ENCODE data around the gene ABLIM2.

ABLIM2 gene

GRCh38 chr4:8101213-8102075, 57.2 kb downstream of the ABLIM2 start:
- DNase-seq: no peak

DNA sequence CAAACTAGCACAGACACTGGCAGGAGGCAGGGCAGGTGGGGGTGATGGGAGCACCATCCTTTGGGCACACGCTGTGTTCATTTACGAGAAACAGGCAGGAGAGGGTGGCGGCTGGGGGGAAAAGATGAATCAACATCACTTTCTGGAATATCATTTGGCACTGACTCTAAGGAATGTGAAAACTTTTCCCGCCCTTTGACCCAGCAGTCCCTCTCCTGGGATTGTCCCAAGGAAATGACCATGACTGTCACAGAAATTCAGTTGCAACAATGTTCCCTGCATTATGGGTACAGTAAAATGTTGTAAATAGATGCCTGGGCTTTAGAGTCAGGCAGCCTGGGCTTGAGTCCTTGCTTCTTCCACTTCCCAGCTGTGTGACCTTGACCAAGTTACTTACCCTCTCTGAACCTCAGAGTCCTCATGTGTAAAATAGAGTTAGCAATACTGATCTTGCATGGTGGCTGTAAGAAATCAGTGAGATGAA, 58.6 kb downstream of the ABLIM2 start:
- no peak for DNase-seq

DNA sequence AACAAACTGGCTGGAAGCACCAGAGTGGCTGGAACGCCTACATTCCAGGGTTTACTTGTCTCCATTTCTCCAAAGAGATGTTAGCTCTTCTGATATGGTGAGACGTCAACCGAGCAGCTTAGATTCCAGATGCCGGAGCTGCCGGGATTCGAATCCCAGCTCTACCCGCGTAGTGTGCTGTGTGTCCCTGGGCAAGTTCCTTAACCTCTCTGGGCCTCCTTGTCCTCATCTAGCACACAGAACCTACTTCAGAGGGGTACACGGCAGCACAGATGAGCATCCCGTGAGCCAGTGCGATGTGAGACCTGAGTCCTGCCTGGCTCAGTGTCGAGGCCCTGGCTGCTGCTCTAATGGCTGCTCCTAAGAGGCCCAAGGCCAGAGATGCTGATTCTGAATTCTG, 60.1 kb downstream of the ABLIM2 start:
- DNase-seq: no peak

GRCh38 chr4:8097721-8098345, 60.8 kb downstream of the ABLIM2 start:
- no peak for DNase-seq

- DNase-seq: no peak
Observed at GRCh38 chr4:8097141-8097541, 61.5 kb downstream of the ABLIM2 start.

DNA sequence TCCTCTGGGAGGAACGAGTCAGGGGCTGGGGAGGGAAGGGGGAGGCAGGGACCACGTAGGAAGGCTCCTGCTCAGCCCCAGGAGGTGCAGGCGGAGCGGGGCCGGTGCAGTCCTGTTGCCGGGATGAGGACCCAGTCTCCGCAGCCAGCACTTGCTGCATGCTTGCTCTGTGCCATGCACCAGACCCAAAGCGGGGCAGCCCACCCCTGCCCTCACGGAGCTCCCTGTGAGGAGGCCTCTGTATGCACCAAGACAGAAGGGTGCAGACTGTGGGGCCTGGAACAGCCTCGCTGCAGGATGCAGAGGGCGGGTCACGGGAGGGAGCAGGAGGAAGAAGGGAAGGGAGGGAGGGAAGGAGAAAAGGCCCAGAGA, 61.9 kb downstream of the ABLIM2 start:
- no peak for DNase-seq

DNA sequence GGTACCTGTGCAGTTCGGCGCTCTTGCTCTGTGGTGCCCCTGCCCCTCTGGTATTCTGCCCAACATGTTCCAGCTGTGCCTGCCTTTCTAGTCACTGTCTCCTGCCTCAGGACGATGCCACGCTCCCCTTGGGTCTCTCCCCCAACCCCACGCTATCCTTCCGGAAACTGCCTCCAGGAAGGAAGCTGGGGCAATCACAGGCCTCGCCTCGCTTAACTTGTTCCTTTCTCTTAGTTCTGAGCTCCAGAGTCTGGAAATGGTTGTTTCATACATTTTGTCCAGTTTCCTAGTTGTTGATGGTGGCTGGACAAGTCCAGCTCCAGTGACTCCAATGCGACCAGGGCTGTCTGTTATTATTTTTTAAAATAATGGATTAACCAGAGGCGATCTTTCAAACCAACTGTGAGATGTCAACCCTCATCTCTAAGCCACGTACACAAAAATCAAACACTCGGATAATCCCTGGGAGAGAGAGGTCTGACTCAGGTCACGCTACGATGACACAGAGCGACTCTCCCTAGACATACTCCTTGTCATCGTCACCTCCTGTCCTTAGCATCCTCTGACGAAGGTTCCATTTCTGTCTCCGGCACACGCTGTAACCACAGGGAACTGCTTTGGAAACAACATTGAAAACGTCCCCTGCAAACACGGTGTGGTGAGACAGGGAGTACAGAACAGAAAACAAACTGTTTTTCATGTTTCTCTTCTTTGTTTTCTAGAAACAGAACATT, 62.5 kb downstream of the ABLIM2 start:
- no peak for DNase-seq

- DNase-seq: no peak
Observed at GRCh38 chr4:8093587-8094274, 64.9 kb downstream of the ABLIM2 start.

- no peak for DNase-seq
Observed at GRCh38 chr4:8092282-8092681, 66.3 kb downstream of the ABLIM2 start.

- DNase-seq: no peak
Observed at GRCh38 chr4:8090744-8091301, 67.8 kb downstream of the ABLIM2 start.

- no peak for DNase-seq
Observed at GRCh38 chr4:8090312-8090711, 68.3 kb downstream of the ABLIM2 start.

- no peak for DNase-seq
Observed at GRCh38 chr4:8089862-8090261, 68.8 kb downstream of the ABLIM2 start.

GRCh38 chr4:8088966-8089491, 69.6 kb downstream of the ABLIM2 start:
- DNase-seq: no peak

DNA sequence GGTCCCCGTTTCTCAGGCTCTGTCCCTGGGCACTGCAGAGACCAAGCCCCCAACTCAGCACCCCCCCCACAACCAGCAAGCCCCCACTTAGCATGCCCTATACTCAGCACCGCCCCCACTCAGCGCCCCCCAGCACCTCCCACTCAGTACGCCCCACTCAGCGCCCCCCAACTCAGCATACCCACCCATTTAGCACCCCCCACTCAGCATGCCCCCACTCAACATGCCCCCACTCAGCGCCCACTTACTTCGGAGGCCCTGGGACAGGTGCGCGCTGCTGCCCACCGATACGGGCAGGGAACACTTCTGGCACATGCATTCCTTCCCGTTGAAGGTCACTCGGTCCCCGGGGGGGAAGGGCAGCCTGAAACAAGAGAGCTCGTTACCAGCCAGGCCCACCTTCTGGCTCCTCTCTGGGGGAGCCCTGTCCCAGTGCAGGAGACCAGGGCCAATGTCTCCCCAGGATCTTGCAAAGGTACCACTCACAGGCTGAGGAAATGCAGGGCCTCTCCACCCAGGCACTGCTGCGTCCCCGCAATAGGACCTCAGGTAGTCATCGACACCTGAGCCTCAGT, 70.6 kb downstream of the ABLIM2 start:
- DNase-seq: no peak

- DNase-seq: no peak
Observed at GRCh38 chr4:8086783-8087445, 71.7 kb downstream of the ABLIM2 start.

DNA sequence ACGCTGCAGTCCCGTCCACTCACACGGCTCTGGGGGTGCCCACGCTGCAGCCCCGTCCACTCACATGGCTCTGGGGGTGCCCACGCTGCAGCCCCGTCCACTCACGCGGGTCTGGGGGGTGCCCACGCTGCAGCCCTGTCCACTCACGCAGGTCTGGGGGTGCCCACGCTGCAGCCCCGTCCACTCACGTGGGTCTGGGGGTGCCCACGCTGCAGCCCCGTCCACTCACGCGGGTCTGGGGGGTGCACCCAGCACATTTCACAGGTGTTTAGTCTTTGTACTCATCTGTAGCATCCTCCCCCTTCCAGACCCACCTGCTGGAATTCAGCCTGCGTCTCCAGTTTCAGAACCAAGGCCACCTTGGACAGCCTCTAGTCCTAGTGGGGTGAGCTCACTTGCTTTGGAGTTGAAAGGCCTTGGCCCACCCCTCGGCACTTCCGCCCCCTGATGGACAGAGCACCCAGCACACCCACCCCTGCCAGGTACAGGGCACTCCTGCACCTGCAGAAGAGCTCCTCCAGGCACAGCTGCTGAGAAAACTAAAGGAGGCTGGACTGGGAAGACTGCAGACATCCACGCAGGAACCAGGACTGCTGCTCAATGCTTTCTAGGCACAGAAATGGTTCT, 73.0 kb downstream of the ABLIM2 start:
- no peak for DNase-seq

- DNase-seq: no peak
Observed at GRCh38 chr4:8084712-8085490, 73.7 kb downstream of the ABLIM2 start.

DNA sequence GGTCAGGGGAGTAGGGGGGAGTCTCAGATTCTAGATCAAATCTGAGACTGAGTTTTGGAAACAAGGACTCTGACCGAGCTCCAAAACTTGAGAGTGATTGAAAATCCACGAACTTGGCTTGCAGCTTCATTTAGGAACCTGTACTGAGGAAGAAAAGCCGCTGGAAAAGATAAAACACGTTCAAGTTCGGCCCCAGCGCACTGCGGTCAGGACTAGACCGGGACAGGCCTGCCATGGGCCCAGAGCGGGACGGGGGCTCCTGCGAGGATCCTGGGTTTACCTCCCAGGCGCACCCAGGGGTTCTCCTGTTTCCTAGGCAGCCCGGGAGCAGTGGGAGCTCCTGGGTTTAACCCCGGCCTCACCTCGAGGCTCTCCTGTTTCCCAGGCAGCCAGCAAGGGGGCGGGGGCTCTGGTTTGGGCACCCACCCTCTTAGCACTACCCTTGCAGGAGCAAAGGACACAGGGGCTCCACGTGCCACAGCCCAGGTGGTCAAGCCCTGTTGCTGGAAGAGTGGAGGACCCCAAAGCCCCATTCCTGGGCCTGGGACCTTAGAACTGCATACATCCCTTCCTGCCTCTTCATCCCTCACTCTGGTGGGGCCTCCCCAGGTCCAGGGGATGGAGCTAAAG, 74.5 kb downstream of the ABLIM2 start:
- no peak for DNase-seq

DNA sequence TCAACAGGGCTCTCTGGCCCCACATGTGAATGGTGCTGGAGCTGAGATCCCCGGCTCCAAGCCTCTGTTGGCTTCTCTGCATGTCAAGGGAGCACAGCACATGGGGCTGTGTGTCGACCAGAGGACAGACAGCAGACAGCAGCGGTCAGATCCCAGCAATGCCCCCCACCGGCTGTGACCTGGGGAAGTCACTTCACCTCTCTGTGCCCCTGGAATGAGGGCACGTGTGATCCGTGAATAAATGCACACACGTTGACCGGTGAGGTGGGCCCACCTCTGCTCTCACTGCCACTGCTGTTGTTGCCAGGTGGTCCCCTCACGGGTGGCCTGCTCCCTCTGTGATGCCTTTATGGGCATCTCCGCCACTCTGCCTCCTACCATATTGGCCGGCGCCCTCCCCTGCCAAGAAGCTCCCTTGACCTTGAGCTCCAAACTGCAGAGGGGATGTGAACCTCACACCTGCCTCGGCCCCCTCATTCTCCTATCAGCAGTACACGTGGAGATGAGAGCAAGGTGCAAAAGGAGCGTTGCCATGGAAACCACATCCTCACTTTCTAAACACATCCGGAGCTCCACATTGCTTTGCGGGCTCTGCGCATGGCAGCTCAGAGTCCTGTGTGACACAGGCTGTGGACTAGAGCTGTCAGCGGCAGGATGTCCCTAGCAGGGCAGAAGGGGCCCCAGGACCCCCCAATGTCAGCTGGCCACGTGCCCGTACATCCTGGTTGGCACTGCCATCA, 75.4 kb downstream of the ABLIM2 start:
- no peak for DNase-seq

Measured in cortex of kidney (tissue), 1 donor.